ENCODE results near the gene PPP4C. TPM values are rescaled to one million over a fixed set of nuclear protein-coding genes. Genes with fewer than 3 reads are reported as not detected.

Gene PPP4C
- total RNA-seq, result 100 to 1,000 TPM in 1 of 2 donors, 10 to 100 TPM in 1; 82.1 to 109 TPM
- polyA plus RNA-seq (ENCODE audit: insufficient read depth, low read depth, low replicate concordance), result 154 TPM
- long read RNA-seq, donor 1, transcript PPP4C-201 (9 exons, 1,407 nt), result major isoform, 43 of 107 reads
- long read RNA-seq, donor 1, partial matches to known transcripts, result 22 of 107 reads
- long read RNA-seq, donor 1, other reads (novel, unspliced or antisense), result 33 of 107 reads
- long read RNA-seq, donor 2, transcript PPP4C-201 (9 exons, 1,407 nt), result major isoform, 32 of 71 reads
- long read RNA-seq, donor 2, partial matches to known transcripts, result 5 of 71 reads
- long read RNA-seq, donor 2, other reads (novel, unspliced or antisense), result 28 of 71 reads

GRCh38 chr16:30075503-30076275, at the start of gene PPP4C:
Gene PPP4C (plus strand): TSS chr16:30075994. CDS start chr16:30076378, 384 bp downstream.
- Histone ChIP-seq H3K4me3 (peak within 1 kb of the TSS; percentile 99), H3K36me3 (ENCODE audit: low read depth, missing control alignments) (no peaks in the 10 kb centered on the region), H3K27me3 (no peaks in the 10 kb centered on the region), H3K4me1 (peaks cover 22% of the 10 kb centered on the region), H3K27ac (peak within 1 kb of the TSS; percentile 85 to 92), H3K9me3 (no peaks in the 10 kb centered on the region)
- TF ChIP-seq, protein P1, sequence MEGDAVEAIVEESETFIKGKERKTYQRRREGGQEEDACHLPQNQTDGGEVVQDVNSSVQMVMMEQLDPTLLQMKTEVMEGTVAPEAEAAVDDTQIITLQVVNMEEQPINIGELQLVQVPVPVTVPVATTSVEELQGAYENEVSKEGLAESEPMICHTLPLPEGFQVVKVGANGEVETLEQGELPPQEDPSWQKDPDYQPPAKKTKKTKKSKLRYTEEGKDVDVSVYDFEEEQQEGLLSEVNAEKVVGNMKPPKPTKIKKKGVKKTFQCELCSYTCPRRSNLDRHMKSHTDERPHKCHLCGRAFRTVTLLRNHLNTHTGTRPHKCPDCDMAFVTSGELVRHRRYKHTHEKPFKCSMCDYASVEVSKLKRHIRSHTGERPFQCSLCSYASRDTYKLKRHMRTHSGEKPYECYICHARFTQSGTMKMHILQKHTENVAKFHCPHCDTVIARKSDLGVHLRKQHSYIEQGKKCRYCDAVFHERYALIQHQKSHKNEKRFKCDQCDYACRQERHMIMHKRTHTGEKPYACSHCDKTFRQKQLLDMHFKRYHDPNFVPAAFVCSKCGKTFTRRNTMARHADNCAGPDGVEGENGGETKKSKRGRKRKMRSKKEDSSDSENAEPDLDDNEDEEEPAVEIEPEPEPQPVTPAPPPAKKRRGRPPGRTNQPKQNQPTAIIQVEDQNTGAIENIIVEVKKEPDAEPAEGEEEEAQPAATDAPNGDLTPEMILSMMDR (IDR thresholded peaks at IDR 0.05), result no peak
- no peak for TF ChIP-seq POLR2A (IDR thresholded peaks at IDR 0.05)
- intact Hi-C loops (cut with DNase I; ENCODE audit: low total_unique reads), result no loop called here
- 1 to 2% methylated on average over 53 to 59 of the region's 67 CpGs for WGBS, 2 donors
- peak; percentile 96 for DNase-seq

DNA sequence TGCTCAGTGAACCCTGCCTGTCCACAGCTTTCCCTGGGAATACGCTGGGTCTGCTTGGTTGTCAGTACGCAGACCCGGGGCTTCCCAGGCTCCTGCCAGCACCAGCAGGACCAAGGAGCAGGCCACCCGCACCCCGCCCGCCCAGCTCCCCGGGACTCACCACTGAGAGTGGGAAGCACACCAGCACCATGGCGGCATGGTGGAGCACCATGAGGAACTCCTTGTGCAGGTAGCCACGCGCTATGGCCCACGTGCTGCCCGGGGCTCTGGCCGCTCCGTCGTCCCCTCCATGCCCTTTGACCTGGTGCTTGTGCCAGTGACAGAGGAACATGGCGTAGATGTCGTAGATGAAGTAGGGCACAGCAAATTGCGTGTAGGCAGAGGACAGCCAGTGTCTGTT, 49.3 kb upstream of the PPP4C start:
- Histone ChIP-seq H3K4me1 (peaks cover 9% of the 10 kb centered on the region), H3K9me3 (no peaks in the 10 kb centered on the region), H3K27ac (no peak overlapping the region), H3K4me3 (no peak overlapping the region), H3K27me3 (no peaks in the 10 kb centered on the region), H3K36me3 (ENCODE audit: low read depth, missing control alignments) (no peaks in the 10 kb centered on the region)
- TF ChIP-seq POLR2A (IDR thresholded peaks at IDR 0.05), result no peak
- TF ChIP-seq, protein P1 (IDR thresholded peaks at IDR 0.05), result no peak
- whole genome bisulfite sequencing, 2 donors, result 79 to 90% methylated on average over 11 to 18 of the region's 18 CpGs
- no peak for DNase-seq
- intact Hi-C loops (cut with DNase I; ENCODE audit: low total_unique reads), result loop anchor here (10.0 kb wide), 1 partner anchor 332 kb away; no protein-coding TSS in a partner anchor

- Histone ChIP-seq H3K36me3 (ENCODE audit: low read depth, missing control alignments) (no peaks in the 10 kb centered on the region), H3K27me3 (no peaks in the 10 kb centered on the region), H3K27ac (no peak overlapping the region), H3K9me3 (no peaks in the 10 kb centered on the region), H3K4me3 (no peak overlapping the region), H3K4me1 (peaks cover 9% of the 10 kb centered on the region)
- DNase-seq, result no peak
- intact Hi-C loops (cut with DNase I; ENCODE audit: low total_unique reads), result loop anchor here (10.0 kb wide), 1 partner anchor 333 kb away; no protein-coding TSS in a partner anchor
- WGBS, 2 donors, result 42 to 49% methylated on average over 12 to 13 of the region's 13 CpGs
- TF ChIP-seq, protein P1 (IDR thresholded peaks at IDR 0.05), result no peak
- TF ChIP-seq POLR2A (IDR thresholded peaks at IDR 0.05), result no peak
Observed at GRCh38 chr16:30027588-30028437, 48.0 kb upstream of the PPP4C start.

DNA sequence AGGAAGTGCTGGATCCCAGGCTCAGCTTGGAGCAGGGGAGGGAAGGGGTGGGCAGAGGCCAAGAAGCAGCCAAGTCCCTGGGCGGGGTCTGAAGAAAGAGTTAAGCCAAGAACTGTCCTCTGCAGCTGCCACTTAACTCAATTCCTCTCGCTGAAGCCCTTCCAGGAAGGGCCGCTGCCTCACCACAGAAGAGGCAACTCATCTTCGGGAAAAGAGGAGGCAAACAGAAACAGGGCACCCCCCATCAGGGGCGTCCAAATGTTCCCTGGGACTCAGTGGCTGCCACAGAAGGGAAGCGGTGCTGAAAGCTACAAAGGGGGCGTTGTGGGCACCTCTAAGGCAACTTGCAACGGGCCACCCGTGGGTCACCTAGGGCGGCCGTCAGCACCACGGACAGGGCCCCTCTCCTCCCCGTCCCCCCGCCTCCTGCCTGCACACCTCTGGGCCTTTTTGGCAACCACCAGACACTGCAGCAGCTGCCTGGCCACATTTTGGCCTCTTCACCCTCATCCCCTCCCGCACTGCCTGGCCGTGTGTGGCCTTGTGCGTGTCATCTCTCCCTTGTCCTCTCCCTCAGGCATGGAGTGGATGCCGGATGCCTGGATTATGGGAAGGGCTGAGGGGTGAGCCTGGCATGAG, 47.2 kb upstream of the PPP4C start:
- H3K9me3 ChIP-seq, result no peaks in the 10 kb centered on the region
- peak; percentile 37 for DNase-seq
- H3K27ac ChIP-seq, result no peak overlapping the region
- 34 to 60% methylated on average over 17 to 18 of the region's 18 CpGs for WGBS, 2 donors
- no peaks in the 10 kb centered on the region for H3K36me3 ChIP-seq (ENCODE audit: low read depth, missing control alignments)
- peaks cover 9% of the 10 kb centered on the region for H3K4me1 ChIP-seq
- intact Hi-C loops (cut with DNase I; ENCODE audit: low total_unique reads), result loop anchor here (10.0 kb wide), 1 partner anchor 334 kb away; no protein-coding TSS in a partner anchor
- no peak overlapping the region for H3K4me3 ChIP-seq
- no peaks in the 10 kb centered on the region for H3K27me3 ChIP-seq
- no peak for TF ChIP-seq POLR2A (IDR thresholded peaks at IDR 0.05)
- TF ChIP-seq, protein P1 (IDR thresholded peaks at IDR 0.05), result no peak
